HepG2 (cell line): ENCODE results near the gene SLC5A3.

Experiments
- BHLHE40 ChIP-seq: IDR thresholded peaks from 2 replicates; pipeline ENCODE4 v1.6.1; 2011; ENCODE audit warnings: low read length, improper control_type of control experiment
- CTCF ChIP-seq: sonication (generic); formaldehyde crosslinking; IDR thresholded peaks from 2 replicates; pipeline ENCODE4 v1.5.0; 2020; ENCODE audit warnings: mild to moderate bottlenecking, missing genetic modification reagents, moderate library complexity
- GRHL1 ChIP-seq: sonication (generic); formaldehyde crosslinking; conservative IDR thresholded peaks from 2 replicates; pipeline ENCODE4 v1.8.0; 2022; ENCODE audit warnings: missing genetic modification reagents
- HDAC2 ChIP-seq: sonication (generic); formaldehyde crosslinking; IDR thresholded peaks from 2 replicates; pipeline ENCODE4 v1.4.0; 2020; ENCODE audit warnings: missing genetic modification reagents
- HINFP ChIP-seq: sonication (generic); formaldehyde crosslinking; IDR thresholded peaks from 2 replicates; pipeline ENCODE4 v1.4.0; 2020; ENCODE audit warnings: low read depth, mild to moderate bottlenecking, missing genetic modification reagents
- KAT8 ChIP-seq: IDR thresholded peaks from 2 replicates; pipeline ENCODE4 v1.6.1; 2016; ENCODE audit warnings: missing genetic modification reagents, missing compliant biosample characterization
- PATZ1 ChIP-seq: sonication (generic); formaldehyde crosslinking; IDR thresholded peaks from 2 replicates; pipeline ENCODE4 v1.4.0; 2020; ENCODE audit warnings: missing genetic modification reagents
- POLR2A ChIP-seq, 2 experiments: IDR thresholded peaks; 2 replicates each; pipeline ENCODE4 v1.6.1; 2011; ENCODE audit warnings: low read depth in 2 of 2, low read length in 2 of 2, mild to moderate bottlenecking in 1 of 2, moderate library complexity in 1 of 2; ENCODE audit not compliant: insufficient read depth in 1 of 2
- REST ChIP-seq, 2 experiments: IDR thresholded peaks; 2 replicates each; pipeline ENCODE4 v1.6.1; 2011 to 2012; ENCODE audit warnings: low read length in 2 of 2, borderline replicate concordance in 1 of 2, low read depth in 1 of 2, mild to moderate bottlenecking in 1 of 2, moderate library complexity in 1 of 2
- ZNF740 ChIP-seq: sonication (generic); formaldehyde crosslinking; IDR thresholded peaks from 2 replicates; pipeline ENCODE4 v1.4.0; 2020; ENCODE audit warnings: missing genetic modification reagents

- TF ChIP-seq KAT8 (CRISPR knock-in tag) (no peak), PATZ1 (no peak), CTCF (no peak), REST (IDR thresholded peaks at IDR 0.05; ENCODE audit: borderline replicate concordance in 1 of 2, low read depth in 1 of 2, low read length in 2 of 2) (no peak), ZNF740 (CRISPR knock-in tag) (no peak), BHLHE40 (no peak), HINFP (no peak), HDAC2 (CRISPR knock-in tag) (no peak), POLR2A (IDR thresholded peaks at IDR 0.05; ENCODE audit: insufficient read depth in 1 of 2, low read depth in 2 of 2, low read length in 2 of 2) (no peak), GRHL1 (no peak)
Observed at GRCh38 chr21:34091032-34091431, 17.7 kb downstream of the SLC5A3 start.
